PC-3 (cell line): ENCODE measurements around the gene CGN. TPM values are rescaled to one million over a fixed set of nuclear protein-coding genes. Genes with fewer than 3 reads are reported as not detected.

Experiments used
- ATAC-seq: fragments of 200-7000 bp; cut with Tn5 transposase; 2 replicates; pipeline ENCODE4 v1.9.1; 2020; ENCODE audit warnings: mild to moderate bottlenecking, moderate library complexity
- BruUV-seq: library from RNA; stranded (reverse); fragments of 400-500 nt; replicated peaks from 2 replicates; lab custom pipeline; 2021; lab: Mats Ljungman, UMichigan
- CTCF ChIA-PET: fragments of 300-600 bp; sonication (Branson Sonifier 250); formaldehyde crosslinking; loops from one replicate; lab custom pipeline; 2022; ENCODE audit warnings: antibody characterized with exemption; lab: Charles Lee
- POLR2A ChIA-PET: fragments of 300-600 bp; sonication (Branson Sonifier 250); formaldehyde crosslinking; loops from one replicate; lab custom pipeline; 2022; ENCODE audit warnings: antibody characterized with exemption; ENCODE audit not compliant: unreplicated experiment; lab: Charles Lee
- DNase-seq: peaks from one replicate; pipeline ENCODE4 v3.0.0-alpha.2; 2015
- H2AFZ ChIP-seq: fragments of 300-600 bp; sonication (generic); 2 replicates; pipeline ENCODE4 v1.6.0; 2016; ENCODE audit warnings: antibody characterized with exemption, low read length
- H3F3A ChIP-seq: fragments of 300-600 bp; sonication (generic); one replicate; pipeline ENCODE4 v1.6.0; 2017; ENCODE audit warnings: antibody characterized with exemption, low read length, control low read depth, mild to moderate bottlenecking; ENCODE audit not compliant: unreplicated experiment
- H3K27ac ChIP-seq: fragments of 300-600 bp; sonication (generic); 2 replicates; pipeline ENCODE4 v1.5.1; 2016; ENCODE audit warnings: mild to moderate bottlenecking, low read length
- H3K27me3 ChIP-seq: fragments of 300-600 bp; sonication (generic); 2 replicates; pipeline ENCODE4 v1.6.1; 2016; ENCODE audit warnings: low read length, mixed read lengths
- H3K36me3 ChIP-seq: fragments of 300-600 bp; sonication (generic); 2 replicates; pipeline ENCODE4 v1.6.1; 2016; ENCODE audit warnings: low read depth, mixed run types, low read length, mixed read lengths
- H3K4me1 ChIP-seq: fragments of 300-600 bp; sonication (generic); 2 replicates; pipeline ENCODE4 v1.5.1; 2016; ENCODE audit warnings: low read length; ENCODE audit not compliant: insufficient read depth
- H3K4me2 ChIP-seq: fragments of 300-600 bp; sonication (generic); 2 replicates; pipeline ENCODE4 v1.6.0; 2016; ENCODE audit warnings: low read length
- H3K4me3 ChIP-seq: fragments of 300-600 bp; sonication (generic); 2 replicates; pipeline ENCODE4 v1.5.1; 2016; ENCODE audit warnings: mild to moderate bottlenecking, low read length, mixed read lengths
- H3K79me2 ChIP-seq: fragments of 300-600 bp; sonication (generic); 2 replicates; pipeline ENCODE4 v1.6.1; 2017; ENCODE audit warnings: low read length, mixed read lengths
- H3K9ac ChIP-seq: fragments of 300-600 bp; sonication (generic); 2 replicates; pipeline ENCODE4 v1.6.0; 2016; ENCODE audit warnings: mild to moderate bottlenecking, low read length
- H3K9me2 ChIP-seq: fragments of 300-600 bp; sonication (generic); replicated peaks from 2 replicates; pipeline ENCODE4 v1.6.1; 2016; ENCODE audit warnings: mixed run types, low read length, mixed read lengths
- H3K9me3 ChIP-seq: fragments of 300-600 bp; sonication (generic); 2 replicates; pipeline ENCODE4 v1.6.1; 2016; ENCODE audit warnings: low read length, mixed read lengths
- H4K20me1 ChIP-seq: fragments of 300-600 bp; sonication (generic); 2 replicates; pipeline ENCODE4 v1.6.1; 2016; ENCODE audit warnings: low read length, mixed read lengths
- CTCF ChIP-seq: fragments of 300-600 bp; sonication (generic); conservative IDR thresholded peaks from 2 replicates; pipeline ENCODE4 v1.5.1; 2017; ENCODE audit warnings: antibody characterized with exemption, low read depth, mild to moderate bottlenecking, low read length
- EZH2 ChIP-seq: fragments of 300-600 bp; sonication (generic); IDR thresholded peaks from one replicate; pipeline ENCODE4 v1.6.1; 2017; ENCODE audit warnings: antibody characterized with exemption, mild to moderate bottlenecking, low read length; ENCODE audit not compliant: unreplicated experiment
- EZH2phosphoT487 ChIP-seq: fragments of 300-600 bp; sonication (generic); IDR thresholded peaks from 2 replicates; pipeline ENCODE4 v1.6.1; 2018; ENCODE audit warnings: mild to moderate bottlenecking, antibody characterized with exemption, low read length, borderline replicate concordance
- intact Hi-C: fragments of 100-400 bp; cut with micrococcal nuclease; formaldehyde crosslinking; loops from 2 replicates; pipeline ENCODE4 v1.9.0; 2023
- total RNA-seq: library from RNA; depleted of rRNA; stranded (reverse); fragments of >200 nt; gene quantifications from 2 replicates; pipeline ENCODE4 v1.2.3, GENCODE V29; 2014

The CGN gene
- total RNA-seq, 1 experiment from 2014 or later, result 13.3 TPM

GRCh38 chr1:151547119-151547899, 36.1 kb downstream of the CGN start:
- H2AFZ ChIP-seq, result no peak overlapping the region
- H3K4me2 ChIP-seq, result peak overlapping the region; percentile 75
- ChIA-PET CTCF (interaction anchor here (0.7 to 1.0 kb wide), 2 partner anchors 9 to 340 kb away, joined by 3 read pairs; no protein-coding TSS in a partner anchor), POLR2A (interaction anchor here (0.5 to 0.7 kb wide), 4 partner anchors 34 to 443 kb away, joined by 3 to 5 read pairs (median 4); no protein-coding TSS in a partner anchor)
- TF ChIP-seq CTCF, result no peak
- TF ChIP-seq EZH2phosphoT487, result no peak
- TF ChIP-seq EZH2, result no peak
- H3K79me2 ChIP-seq, result peaks cover 86% of the 10 kb centered on the region
- peaks cover 16% of the 10 kb centered on the region for H3F3A ChIP-seq
- intact Hi-C loops, result loop anchor here (5.0 to 10.0 kb wide), 3 partner anchors 40 to 353 kb away; partner anchors contain the start of genes PIP5K1A and VPS72
- H3K27me3 ChIP-seq, result no peaks in the 10 kb centered on the region
- H3K9me2 ChIP-seq, result no peaks in the 10 kb centered on the region
- H3K9ac ChIP-seq, result peak overlapping the region; percentile 33
- H3K9me3 ChIP-seq, result no peaks in the 10 kb centered on the region
- BruUV-seq, result no TSS peak
- H3K4me3 ChIP-seq, result peak overlapping the region; percentile 21
- peaks cover 32% of the 10 kb centered on the region for H4K20me1 ChIP-seq
- ATAC-seq (peak; percentile 72), DNase-seq (peak; percentile 99)
- H3K27ac ChIP-seq, result peak overlapping the region; percentile 89
- peaks cover 5% of the 10 kb centered on the region; the same call in 1 of the 2 replicates for H3K36me3 ChIP-seq
- H3K4me1 ChIP-seq, result peaks cover 60% of the 10 kb centered on the region

GRCh38 chr1:151547900-151548230, 36.7 kb downstream of the CGN start:
- H3K79me2 ChIP-seq, result peaks cover 85% of the 10 kb centered on the region
- CTCF ChIA-PET, result no interaction called here
- ATAC-seq, result no peak

More at GRCh38 chr1:151547900-151548230, 36.7 kb downstream of the CGN start:
- Histone ChIP-seq H3K9me2 (no peaks in the 10 kb centered on the region), H4K20me1 (peaks cover 26% of the 10 kb centered on the region), H3K27me3 (no peaks in the 10 kb centered on the region), H3K4me2 (peak overlapping the region; percentile 75), H3K4me1 (peaks cover 56% of the 10 kb centered on the region), H3K4me3 (peak overlapping the region; percentile 21), H3K9me3 (no peaks in the 10 kb centered on the region), H3F3A (peaks cover 16% of the 10 kb centered on the region), H3K36me3 (peaks cover 5% of the 10 kb centered on the region; the same call in 1 of the 2 replicates), H3K27ac (peak overlapping the region; percentile 89), H3K9ac (peak overlapping the region; percentile 33), H2AFZ (no peak overlapping the region)
- no peak for DNase-seq
- POLR2A ChIA-PET, result interaction anchor here (0.6 kb wide), 2 partner anchors 35 to 443 kb away, joined by 3 to 5 read pairs; no protein-coding TSS in a partner anchor
- intact Hi-C loops, result loop anchor here (2.0 to 10.0 kb wide), 4 partner anchors 21 to 353 kb away; partner anchors contain the start of genes PIP5K1A and VPS72
- BruUV-seq, result no TSS peak
- no peak for TF ChIP-seq EZH2
- no peak for TF ChIP-seq EZH2phosphoT487
- no peak for TF ChIP-seq CTCF
